Measurements from ENCODE around the gene LMO3.
"Not testable (repeated sequence)": the region's sequence is repeated elsewhere in the genome, so short reads cannot be mapped to it uniquely, and the experiment has no call there.

Gene LMO3

GRCh38 chr12:16562435-16562834 lies 43.5 kb downstream of the LMO3 start:
- TF ChIP-seq CTCF (IDR thresholded peaks at IDR 0.05; ENCODE audit: insufficient read depth, low read depth, low read length, missing control alignments), result no peak
- no peak for DNase-seq (ENCODE audit: low read depth)
- H3K4me3 ChIP-seq (ENCODE audit: low read depth, low read length), result no peak overlapping the region

- no peak for TF ChIP-seq CTCF (IDR thresholded peaks at IDR 0.05; ENCODE audit: insufficient read depth, low read depth, low read length, missing control alignments)
- no peak overlapping the region for H3K4me3 ChIP-seq (ENCODE audit: low read depth, low read length)
- DNase-seq (ENCODE audit: low read depth), result no peak
Observed at GRCh38 chr12:16560273-16560672, 45.7 kb downstream of the LMO3 start.

- TF ChIP-seq CTCF (IDR thresholded peaks at IDR 0.05; ENCODE audit: insufficient read depth, low read depth, low read length, missing control alignments), result no peak
- H3K4me3 ChIP-seq (ENCODE audit: low read depth, low read length), result no peak overlapping the region
- DNase-seq (ENCODE audit: low read depth), result no peak
Observed at GRCh38 chr12:16555630-16556029, 50.3 kb downstream of the LMO3 start.

GRCh38 chr12:16553457-16553856 lies 52.5 kb downstream of the LMO3 start:
- TF ChIP-seq CTCF (IDR thresholded peaks at IDR 0.05; ENCODE audit: insufficient read depth, low read depth, low read length, missing control alignments), result no peak
- DNase-seq (ENCODE audit: low read depth), result no peak
- H3K4me3 ChIP-seq (ENCODE audit: low read depth, low read length), result no peak overlapping the region

GRCh38 chr12:16552301-16552700 lies 53.7 kb downstream of the LMO3 start:
- DNase-seq (ENCODE audit: low read depth), result no peak
- H3K4me3 ChIP-seq (ENCODE audit: low read depth, low read length), result no peak overlapping the region
- no peak for TF ChIP-seq CTCF (IDR thresholded peaks at IDR 0.05; ENCODE audit: insufficient read depth, low read depth, low read length, missing control alignments)

- no peak for DNase-seq (ENCODE audit: low read depth)
- no peak overlapping the region for H3K4me3 ChIP-seq (ENCODE audit: low read depth, low read length)
- no peak for TF ChIP-seq CTCF (IDR thresholded peaks at IDR 0.05; ENCODE audit: insufficient read depth, low read depth, low read length, missing control alignments)
Observed at GRCh38 chr12:16545836-16546235, 60.1 kb downstream of the LMO3 start.

GRCh38 chr12:16542586-16542985 lies 63.4 kb downstream of the LMO3 start:
- no peak for DNase-seq (ENCODE audit: low read depth)
- TF ChIP-seq CTCF (IDR thresholded peaks at IDR 0.05; ENCODE audit: insufficient read depth, low read depth, low read length, missing control alignments), result no peak
- no peak overlapping the region for H3K4me3 ChIP-seq (ENCODE audit: low read depth, low read length)

GRCh38 chr12:16537652-16538051 lies 68.3 kb downstream of the LMO3 start:
- DNase-seq (ENCODE audit: low read depth); H3K4me3 ChIP-seq (ENCODE audit: low read depth, low read length): not testable (repeated sequence)
